Measurements from ENCODE around the gene NCEH1. TPM values are rescaled to one million over a fixed set of nuclear protein-coding genes. Genes with fewer than 3 reads are reported as not detected.

The NCEH1 gene
- total and polyA plus RNA-seq, 4 donors, result 1.1 to 32.3 (median 2.5) TPM

- no peaks in the 10 kb centered on the region for H3K4me1 ChIP-seq (ENCODE audit: control insufficient read depth in 4 of 4, insufficient read depth in 4 of 4, low read length in 3 of 4)
Measured at GRCh38 chr3:172659246-172660002, 51.4 kb downstream of the NCEH1 start.

GRCh38 chr3:172658344-172659245 lies 52.3 kb downstream of the NCEH1 start:
- Histone ChIP-seq H3K4me3 (ENCODE audit: low read depth in 1 of 3, low read length in 3 of 3) (no peak overlapping the region), H3K27ac (ENCODE audit: low read depth in 1 of 2, low read length in 2 of 2) (no peak overlapping the region), H3K4me1 (ENCODE audit: control insufficient read depth in 4 of 4, insufficient read depth in 4 of 4, low read length in 3 of 4) (no peaks in the 10 kb centered on the region), H3K9ac (ENCODE audit: low read depth in 1 of 2, low read length in 2 of 2) (no peak overlapping the region), H3K9me3 (ENCODE audit: control insufficient read depth in 4 of 4, low read length in 3 of 4) (no peaks in the 10 kb centered on the region), H3K36me3 (ENCODE audit: control insufficient read depth in 4 of 4, insufficient read depth in 3 of 4, low read depth in 1 of 4, low read length in 3 of 4) (no peaks in the 10 kb centered on the region), H3K27me3 (ENCODE audit: control insufficient read depth in 4 of 4, insufficient read depth in 4 of 4, low read length in 3 of 4) (no peaks in the 10 kb centered on the region)
- DNase-seq (ENCODE audit: low spot score), result no peak
- TF ChIP-seq REST (IDR thresholded peaks at IDR 0.05) (no peak), SP1 (IDR thresholded peaks at IDR 0.05) (no peak), FOXA2 (IDR thresholded peaks at IDR 0.05) (no peak), ZBTB33 (IDR thresholded peaks at IDR 0.05) (no peak), RAD21 (IDR thresholded peaks at IDR 0.05) (no peak), HNF4A (conservative IDR thresholded peaks at IDR 0.05) (no peak), CTCF (IDR thresholded peaks at IDR 0.05; ENCODE audit: low read depth, low read length, missing input control) (no peak), EGR1 (IDR thresholded peaks at IDR 0.05; ENCODE audit: low read depth in 2 of 2) (no peak), JUND (IDR thresholded peaks at IDR 0.05) (no peak), FOXA1 (IDR thresholded peaks at IDR 0.05) (no peak), YY1 (IDR thresholded peaks at IDR 0.05) (no peak), ATF3 (IDR thresholded peaks at IDR 0.05) (no peak), RXRA (IDR thresholded peaks at IDR 0.05) (no peak), HNF4G (IDR thresholded peaks at IDR 0.05) (no peak), MAX (IDR thresholded peaks at IDR 0.05) (no peak), TAF1 (conservative IDR thresholded peaks at IDR 0.05) (no peak), GABPA (IDR thresholded peaks at IDR 0.05 in 1 of 2, conservative IDR thresholded peaks at IDR 0.05 in 1 of 2) (no peak), NR2F2 (IDR thresholded peaks at IDR 0.05) (no peak)
- WGBS, result 82% methylated on average over 6 of the region's 6 CpGs

More at GRCh38 chr3:172659246-172660002, 51.4 kb downstream of the NCEH1 start:
- TF ChIP-seq TAF1 (conservative IDR thresholded peaks at IDR 0.05), result no peak
- TF ChIP-seq JUND (IDR thresholded peaks at IDR 0.05), result no peak
- TF ChIP-seq ATF3 (IDR thresholded peaks at IDR 0.05), result no peak
- no peak for DNase-seq (ENCODE audit: low spot score)
- H3K4me3 ChIP-seq (ENCODE audit: low read depth in 1 of 3, low read length in 3 of 3), result no peak overlapping the region
- no peak overlapping the region for H3K9ac ChIP-seq (ENCODE audit: low read depth in 1 of 2, low read length in 2 of 2)
- H3K27me3 ChIP-seq (ENCODE audit: control insufficient read depth in 4 of 4, insufficient read depth in 4 of 4, low read length in 3 of 4), result no peaks in the 10 kb centered on the region
- H3K27ac ChIP-seq (ENCODE audit: low read depth in 1 of 2, low read length in 2 of 2), result peak overlapping the region in 1 of 2 donors; percentile 31
- H3K9me3 ChIP-seq (ENCODE audit: control insufficient read depth in 4 of 4, low read length in 3 of 4), result no peaks in the 10 kb centered on the region
- H3K36me3 ChIP-seq (ENCODE audit: control insufficient read depth in 4 of 4, insufficient read depth in 3 of 4, low read depth in 1 of 4, low read length in 3 of 4), result no peaks in the 10 kb centered on the region
- 83% methylated on average over 3 of the region's 3 CpGs for WGBS

All from liver (tissue), 9 donors.